ENCODE results near the gene OR4A5.
"Not testable (repeated sequence)": the region's sequence is repeated elsewhere in the genome, so short reads cannot be mapped to it uniquely, and the experiment has no call there.

OR4A5 gene, protein sequence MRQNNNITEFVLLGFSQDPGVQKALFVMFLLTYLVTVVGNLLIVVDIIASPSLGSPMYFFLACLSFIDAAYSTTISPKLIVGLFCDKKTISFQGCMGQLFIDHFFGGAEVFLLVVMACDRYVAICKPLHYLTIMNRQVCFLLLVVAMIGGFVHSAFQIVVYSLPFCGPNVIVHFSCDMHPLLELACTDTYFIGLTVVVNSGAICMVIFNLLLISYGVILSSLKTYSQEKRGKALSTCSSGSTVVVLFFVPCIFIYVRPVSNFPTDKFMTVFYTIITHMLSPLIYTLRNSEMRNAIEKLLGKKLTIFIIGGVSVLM

GRCh38 chr11:54706532-54706931 is at the start of gene OR4A5:
Gene OR4A5 (plus strand): TSS chr11:54706832. CDS start chr11:54706885, 53 bp downstream.
- DNase-seq: not testable (repeated sequence)

GRCh38 chr11:54720094-54720493 is 13.5 kb downstream of the OR4A5 start:
- not testable (repeated sequence) for DNase-seq

Data from activated CD8-positive, alpha-beta memory T cell treated with anti-CD3 and anti-CD28 coated beads, Interleukin-2, amount 50 U/mL, for 48 hours (primary cell).